Spinal cord (tissue), 10 donors: ENCODE data around the gene RB1. TPM values are rescaled to one million over a fixed set of nuclear protein-coding genes. Genes with fewer than 3 reads are reported as not detected.
A peak's percentile ranks its signal among the peaks of the same experiment; 100 is the strongest.
"Not testable (repeated sequence)": the region's sequence is repeated elsewhere in the genome, so short reads cannot be mapped to it uniquely, and the experiment has no call there.

Source experiments
- DNase-seq, 6 donors: peaks; one replicate each; pipeline versions ENCODE4 v3.0.0 to v3.0.0-alpha.2; 2013 to 2015; ENCODE audit warnings: low spot score in 6 of 6, low read depth in 4 of 6
- H3K27ac ChIP-seq: one replicate; pipeline ENCODE4 v1.5.1; 2013; ENCODE audit warnings: low read depth, low read length, control low read depth
- H3K27me3 ChIP-seq: one replicate; pipeline ENCODE4 v1.6.1; 2013; ENCODE audit warnings: low read length; ENCODE audit not compliant: control insufficient read depth, insufficient read depth
- H3K36me3 ChIP-seq: one replicate; pipeline ENCODE4 v1.6.1; 2013; ENCODE audit warnings: low read length; ENCODE audit not compliant: control insufficient read depth, insufficient read depth
- H3K4me1 ChIP-seq: one replicate; pipeline ENCODE4 v1.6.1; 2013; ENCODE audit warnings: low read length; ENCODE audit not compliant: control insufficient read depth, insufficient read depth
- H3K4me3 ChIP-seq: one replicate; pipeline ENCODE4 v1.5.1; 2013; ENCODE audit warnings: low read depth, low read length, control low read depth
- H3K9me3 ChIP-seq: one replicate; pipeline ENCODE4 v1.6.1; 2013; ENCODE audit warnings: low read length; ENCODE audit not compliant: control insufficient read depth, insufficient read depth
- WGBS: methylation state at CpG from one replicate; pipeline ENCODE4 v1.1.5; 2013; ENCODE audit warnings: missing lambda C conversion rate; ENCODE audit not compliant: insufficient coverage; 5-methylcytosine and 5-hydroxymethylcytosine counted together
- polyA plus RNA-seq, 2 donors: library from polyadenylated mRNA; unstranded; fragments of 120-200 nt; gene quantifications; one replicate each; pipeline ENCODE4 v1.2.1, GENCODE V29; 2013; ENCODE audit not compliant: insufficient read length in 2 of 2
- total RNA-seq, 2 donors: library from RNA; depleted of rRNA in 1 of 2; stranded (reverse); fragments of 120-200 nt in 1 of 2; fragments of >200 nt in 1 of 2; gene quantifications; one replicate each; pipeline versions ENCODE4 v1.2.3 to v1.2.4, GENCODE V29; 2013 to 2014
- donor health status: healthy.

RB1 gene
- total and polyA plus RNA-seq, 4 donors = 38.0 to 99.8 (median 48.9) TPM

DNA sequence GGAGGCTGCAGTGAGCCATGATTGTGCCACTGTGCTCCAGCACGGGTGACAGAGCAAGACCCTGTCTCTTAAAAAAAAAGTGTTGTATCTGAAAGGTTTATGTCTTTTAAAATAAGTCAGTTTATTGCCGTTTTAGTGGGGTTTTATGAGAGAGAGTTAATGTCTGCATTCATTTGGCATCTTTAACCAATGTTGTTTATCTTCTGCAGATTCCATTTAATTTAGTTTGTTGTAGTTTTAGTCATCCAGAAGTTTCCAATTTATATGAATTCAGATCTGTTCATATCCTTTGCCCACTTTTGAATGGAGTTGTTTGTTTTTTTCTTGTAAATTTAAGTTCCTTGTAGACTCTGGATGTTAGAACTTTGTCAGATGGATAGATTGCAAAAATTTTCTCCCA lies 146.1 kb downstream of the RB1 start:
- no peaks in the 10 kb centered on the region for H3K27me3 ChIP-seq

DNA sequence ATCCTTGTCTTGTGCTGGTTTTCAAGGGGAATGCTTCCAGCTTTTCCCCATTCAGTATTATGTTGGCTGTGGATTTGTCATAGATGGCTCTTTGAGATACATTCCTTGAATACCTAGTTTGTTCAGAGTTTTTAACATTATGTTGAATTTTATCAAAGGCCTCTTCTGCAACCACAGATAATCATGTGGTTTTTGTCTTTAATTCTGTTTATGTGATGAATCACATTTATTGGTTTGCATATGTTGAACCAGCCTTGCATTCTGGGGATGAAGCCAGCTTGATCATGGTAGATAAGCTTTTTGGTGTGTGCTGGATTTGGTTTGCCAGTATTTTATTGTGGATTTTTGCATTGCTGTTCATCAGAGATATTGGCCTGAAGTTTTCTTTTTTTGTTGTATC lies 147.6 kb downstream of the RB1 start:
- not testable (repeated sequence) for H3K4me3 ChIP-seq, DNase-seq, H3K4me1 ChIP-seq, H3K27ac ChIP-seq, H3K9me3 ChIP-seq, H3K27me3 ChIP-seq, H3K36me3 ChIP-seq

More for the DNA sequence above, 146.1 kb downstream of the RB1 start:
- H3K4me1 ChIP-seq = no peaks in the 10 kb centered on the region
- no peak overlapping the region for H3K27ac ChIP-seq
- no peak for DNase-seq
- H3K36me3 ChIP-seq = no peaks in the 10 kb centered on the region
- H3K9me3 ChIP-seq = no peaks in the 10 kb centered on the region
- no peak overlapping the region for H3K4me3 ChIP-seq
- no CpG with 5 or more reads among the region's 2 CpGs for WGBS

DNA sequence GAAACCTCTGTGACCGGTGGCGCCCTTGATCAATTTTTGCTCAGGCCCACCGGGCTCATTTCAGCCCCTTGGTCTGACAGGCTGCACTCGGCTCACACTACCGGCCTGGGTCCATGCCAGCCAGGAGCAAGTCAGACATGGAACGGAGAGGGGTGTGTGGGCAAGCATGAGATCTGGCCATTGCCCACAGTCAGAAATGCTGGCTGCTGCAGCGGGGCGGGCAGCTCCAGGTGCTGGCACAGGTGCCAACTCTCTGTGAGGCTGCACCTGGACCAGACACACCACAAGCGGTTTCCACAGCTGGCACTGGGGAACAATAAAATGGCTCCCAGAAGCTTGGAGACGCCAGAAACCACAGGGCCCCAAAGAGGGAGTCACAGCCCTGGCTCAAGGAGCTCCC lies 153.0 kb downstream of the RB1 start:
- no peak overlapping the region for H3K4me3 ChIP-seq
- no peak overlapping the region for H3K27ac ChIP-seq
- WGBS = 96% methylated on average over 10 of the region's 10 CpGs
- DNase-seq = no peak
- peaks cover 19% of the 10 kb centered on the region for H3K36me3 ChIP-seq
- no peaks in the 10 kb centered on the region for H3K4me1 ChIP-seq
- H3K27me3 ChIP-seq = no peaks in the 10 kb centered on the region
- no peaks in the 10 kb centered on the region for H3K9me3 ChIP-seq

DNA sequence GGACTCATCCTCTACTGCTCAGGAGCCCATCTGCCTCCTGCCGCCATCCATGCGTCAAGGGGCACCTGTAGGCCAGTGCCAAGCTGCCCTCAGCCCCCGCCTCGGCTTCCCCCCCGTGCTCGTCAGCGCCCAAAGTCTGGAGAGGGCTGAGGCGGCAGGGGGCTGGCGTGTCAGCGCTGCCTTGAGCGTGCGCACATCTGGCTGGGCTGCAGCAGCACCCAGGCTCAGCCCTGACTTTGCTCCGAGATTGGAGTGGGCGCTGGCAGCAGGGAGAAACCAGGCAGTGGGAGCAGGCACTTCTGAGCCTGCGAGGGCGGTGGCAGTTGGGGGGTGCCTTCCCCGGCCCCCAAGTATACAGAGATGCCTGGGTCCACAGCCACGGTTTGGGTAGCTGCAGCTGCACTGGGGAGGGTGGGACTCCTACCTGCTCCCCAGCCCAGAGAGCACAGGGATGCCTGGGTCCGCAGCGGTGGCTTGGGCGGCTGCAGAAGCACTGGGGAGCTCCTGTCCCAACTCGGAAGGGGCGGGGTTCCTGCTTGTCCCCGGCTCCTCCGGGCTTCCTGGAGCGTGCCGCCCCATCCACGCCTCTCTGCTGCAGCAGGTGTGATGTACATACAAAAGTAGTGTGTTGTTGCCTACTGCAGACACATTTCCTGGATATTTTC lies 154.2 kb downstream of the RB1 start:
- Histone ChIP-seq H3K36me3 (peaks cover 22% of the 10 kb centered on the region), H3K27me3 (no peaks in the 10 kb centered on the region), H3K9me3 (no peaks in the 10 kb centered on the region), H3K27ac (no peak overlapping the region), H3K4me3 (no peak overlapping the region), H3K4me1 (no peaks in the 10 kb centered on the region)
- DNase-seq = no peak
- 88% methylated on average over 23 of the region's 28 CpGs for WGBS

DNA sequence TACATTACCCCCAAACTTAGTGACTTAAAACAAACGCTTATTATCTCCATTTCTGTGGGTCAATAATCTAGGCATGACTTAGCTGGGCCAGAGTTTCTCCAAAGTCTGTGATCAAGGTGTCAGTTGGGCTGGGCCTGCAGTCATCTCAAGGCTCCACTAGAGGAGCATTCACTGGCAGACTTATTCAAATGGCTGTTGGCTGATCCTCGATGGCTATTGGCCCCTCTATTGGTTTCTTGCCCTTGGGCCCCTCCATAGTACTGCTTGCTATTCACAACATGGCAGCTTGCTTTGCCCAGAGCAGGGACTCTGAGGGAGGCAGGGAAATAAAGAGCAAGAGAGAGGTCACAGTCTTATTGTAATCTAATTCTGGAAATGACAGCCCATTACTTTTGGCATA lies 171.7 kb downstream of the RB1 start:
- WGBS = 93% methylated on average over 2 of the region's 2 CpGs
- no peak for DNase-seq
- H3K27me3 ChIP-seq = no peaks in the 10 kb centered on the region
- H3K4me3 ChIP-seq = no peak overlapping the region
- H3K9me3 ChIP-seq = no peaks in the 10 kb centered on the region
- no peak overlapping the region for H3K27ac ChIP-seq
- no peaks in the 10 kb centered on the region for H3K36me3 ChIP-seq
- H3K4me1 ChIP-seq = no peaks in the 10 kb centered on the region

DNA sequence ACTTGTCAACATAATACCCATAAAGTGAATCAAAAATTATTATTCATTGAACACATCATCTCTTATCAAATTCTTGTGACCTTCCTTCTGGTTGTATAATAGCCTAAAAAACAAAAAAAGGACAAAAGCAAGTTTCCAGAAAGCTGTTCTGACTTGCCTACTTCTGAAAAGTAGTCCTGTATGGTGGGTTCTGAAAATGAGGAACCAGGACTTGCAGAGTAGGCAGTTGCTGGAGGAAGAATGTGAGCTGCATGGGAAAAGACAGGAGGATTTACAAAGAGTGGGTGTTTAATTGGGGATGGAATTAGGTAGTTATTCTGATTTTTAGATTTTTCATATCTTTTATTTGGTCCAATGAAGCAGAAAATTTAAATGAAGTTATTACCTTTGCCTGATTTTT lies 172.7 kb downstream of the RB1 start:
- H3K27me3 ChIP-seq = no peaks in the 10 kb centered on the region
- H3K4me1 ChIP-seq = no peaks in the 10 kb centered on the region
- H3K9me3 ChIP-seq = no peaks in the 10 kb centered on the region
- no peaks in the 10 kb centered on the region for H3K36me3 ChIP-seq
- no peak overlapping the region for H3K27ac ChIP-seq
- H3K4me3 ChIP-seq = no peak overlapping the region
- no peak for DNase-seq

DNA sequence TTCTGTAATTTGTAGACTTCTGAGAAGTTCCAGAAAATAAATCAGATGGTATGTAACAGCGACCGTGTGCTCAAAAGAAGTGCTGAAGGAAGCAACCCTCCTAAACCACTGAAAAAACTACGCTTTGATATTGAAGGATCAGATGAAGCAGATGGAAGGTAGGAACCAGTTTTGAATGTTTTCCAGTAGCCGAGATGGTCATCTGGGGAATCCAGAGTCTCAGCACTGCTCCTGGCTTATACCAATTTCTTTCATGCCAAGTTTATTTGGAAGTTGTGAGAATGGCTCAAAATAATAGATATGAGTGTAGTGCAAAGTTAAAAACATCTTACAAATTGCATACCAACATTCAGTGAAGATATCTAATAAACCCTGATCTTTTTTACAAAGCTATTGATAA lies 173.1 kb downstream of the RB1 start:
- Histone ChIP-seq H3K27ac (no peak overlapping the region), H3K9me3 (no peaks in the 10 kb centered on the region), H3K27me3 (no peaks in the 10 kb centered on the region), H3K36me3 (no peaks in the 10 kb centered on the region), H3K4me1 (no peaks in the 10 kb centered on the region), H3K4me3 (no peak overlapping the region)
- no peak for DNase-seq
- WGBS = 92% methylated on average over 2 of the region's 4 CpGs

DNA sequence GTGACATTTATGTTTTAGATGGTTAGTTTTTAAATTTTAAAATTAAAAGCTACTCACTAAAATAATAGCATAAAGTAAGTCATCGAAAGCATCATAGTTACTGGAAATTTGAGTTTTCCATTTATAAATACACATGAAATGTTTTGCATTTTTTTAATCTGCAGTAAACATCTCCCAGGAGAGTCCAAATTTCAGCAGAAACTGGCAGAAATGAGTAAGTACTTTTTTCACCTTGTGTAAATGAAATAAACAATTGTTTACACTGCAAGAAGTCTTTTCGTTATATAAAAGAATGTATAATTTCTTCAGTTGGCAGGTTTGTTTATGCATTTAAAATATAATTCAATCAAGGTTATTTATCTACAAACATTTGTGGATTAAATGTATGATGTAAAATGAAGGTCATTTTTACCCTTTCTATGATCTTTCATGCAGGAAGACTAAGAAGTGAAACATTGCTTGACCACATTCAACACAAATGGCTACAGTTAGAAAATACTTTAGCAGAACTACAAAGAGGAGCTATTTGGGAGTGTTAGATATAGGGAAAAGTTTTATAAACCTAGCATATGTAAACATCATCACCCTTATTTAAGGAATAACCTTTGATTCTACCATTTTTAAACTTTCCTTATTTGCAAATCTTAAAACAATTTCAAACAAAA lies 173.8 kb downstream of the RB1 start:
- Histone ChIP-seq H3K27me3 (no peaks in the 10 kb centered on the region), H3K9me3 (no peaks in the 10 kb centered on the region), H3K36me3 (no peaks in the 10 kb centered on the region), H3K27ac (peak overlapping the region; percentile 2), H3K4me1 (no peaks in the 10 kb centered on the region), H3K4me3 (no peak overlapping the region)
- WGBS = no CpG with 5 or more reads among the region's 2 CpGs
- DNase-seq = no peak

DNA sequence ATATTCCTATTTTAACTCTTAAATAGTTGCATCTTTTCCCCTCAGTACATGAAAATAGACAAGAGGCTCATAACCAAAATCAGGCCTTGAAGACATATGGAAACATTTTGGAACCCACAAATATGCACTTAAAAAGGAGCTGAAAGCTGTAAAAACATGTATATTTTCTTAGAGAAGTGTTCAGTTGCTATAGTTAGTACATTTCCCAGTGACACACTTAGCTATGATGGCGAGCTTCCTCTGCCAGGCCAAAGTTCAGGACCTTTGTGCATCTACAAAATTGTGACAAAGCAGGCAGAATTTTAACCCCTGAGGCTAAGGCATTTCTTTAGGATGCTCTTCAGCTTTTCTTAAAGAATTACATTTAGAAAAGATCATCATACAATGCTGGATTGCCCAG lies 174.8 kb downstream of the RB1 start:
- peak overlapping the region; percentile 40 for H3K27ac ChIP-seq
- no CpG with 5 or more reads among the region's 1 CpG for WGBS

DNA sequence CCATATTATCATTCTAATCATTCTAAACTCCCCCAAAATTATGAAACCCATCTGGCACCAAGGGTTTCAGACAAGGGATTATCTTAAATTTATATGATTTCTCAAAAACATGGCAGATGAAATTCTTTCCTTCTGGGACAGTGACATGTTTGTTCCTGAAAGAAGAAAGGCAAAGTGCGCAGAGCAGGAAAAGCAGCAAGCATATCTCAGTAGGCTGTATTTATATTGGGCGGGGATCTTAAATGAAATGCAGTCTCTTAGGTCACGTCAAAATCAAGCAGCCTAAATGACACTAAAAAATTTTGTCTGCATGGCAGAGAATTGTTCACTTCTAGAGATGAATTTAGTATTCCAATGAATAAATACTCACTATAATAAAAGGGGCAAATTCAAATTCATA lies 180.0 kb downstream of the RB1 start:
- Histone ChIP-seq H3K27ac (no peak overlapping the region), H3K4me1 (no peaks in the 10 kb centered on the region), H3K4me3 (no peak overlapping the region), H3K36me3 (peaks cover 3% of the 10 kb centered on the region), H3K27me3 (no peaks in the 10 kb centered on the region), H3K9me3 (no peaks in the 10 kb centered on the region)
- no peak for DNase-seq
- WGBS = 100% methylated on average over 1 of the region's 3 CpGs

More for the DNA sequence above, 174.8 kb downstream of the RB1 start:
- no peaks in the 10 kb centered on the region for H3K4me1 ChIP-seq
- DNase-seq = peak in 1 of 6 donors; percentile 45
- H3K36me3 ChIP-seq = no peaks in the 10 kb centered on the region
- no peaks in the 10 kb centered on the region for H3K9me3 ChIP-seq
- H3K27me3 ChIP-seq = no peaks in the 10 kb centered on the region
- H3K4me3 ChIP-seq = no peak overlapping the region
